NOMO-1 treated with DMSO at 0.1 percent for 48 hours (cell line): ENCODE results near the gene SIRT6.
"Not testable (repeated sequence)": the region's sequence is repeated elsewhere in the genome, so short reads cannot be mapped to it uniquely, and the experiment has no call there.

Source experiments
- DNase-seq: peaks from one replicate; lab custom pipeline; 2025; ENCODE audit not compliant: unreplicated experiment; lab: John Stamatoyannopoulos, UW

Gene SIRT6

GRCh38 chr19:4138445-4138844 is 43.9 kb downstream of the SIRT6 start:
- DNase-seq, result no peak

GRCh38 chr19:4136680-4137088 is 45.7 kb downstream of the SIRT6 start:
- DNase-seq, result no peak

GRCh38 chr19:4135386-4135785 is 47.0 kb downstream of the SIRT6 start:
- not testable (repeated sequence) for DNase-seq

GRCh38 chr19:4134351-4134750 is 48.0 kb downstream of the SIRT6 start:
- no peak for DNase-seq

- DNase-seq, result no peak
These were observed 51.5 kb downstream of the SIRT6 start for GRCh38 chr19:4130744-4131438.

GRCh38 chr19:4129050-4129449 is 53.3 kb downstream of the SIRT6 start:
- not testable (repeated sequence) for DNase-seq

- DNase-seq, result not testable (repeated sequence)
These were observed 55.0 kb downstream of the SIRT6 start for GRCh38 chr19:4127322-4127721.

- no peak for DNase-seq
These were observed 57.7 kb downstream of the SIRT6 start for GRCh38 chr19:4124638-4125037.
